Mesenchymal stem cell (in vitro differentiated cells and primary cell): Measurements from ENCODE around the gene CLRN1.
A peak's percentile ranks its signal among the peaks of the same experiment; 100 is the strongest.

Experiments used
- DNase-seq: peaks from one replicate; pipeline ENCODE4 v3.0.0-alpha.2; 2013
- H2AFZ ChIP-seq: one replicate; pipeline ENCODE4 v1.6.1; 2013; ENCODE audit warnings: low read depth, mild to moderate bottlenecking, control low read depth, inconsistent platforms, low read length, moderate library complexity
- H2AK5ac ChIP-seq: 2 replicates; pipeline ENCODE4 v1.6.1; 2013; ENCODE audit warnings: low read length, moderate library complexity, mild to moderate bottlenecking, inconsistent platforms; ENCODE audit not compliant: severe bottlenecking
- H2BK120ac ChIP-seq: one replicate; pipeline ENCODE4 v1.6.1; 2013; ENCODE audit warnings: low read depth, mild to moderate bottlenecking, inconsistent platforms, low read length, moderate library complexity
- H2BK12ac ChIP-seq, 2 experiments: one replicate each; pipeline ENCODE4 v1.6.1; 2013; ENCODE audit warnings: inconsistent platforms in 2 of 2, low read length in 2 of 2, mild to moderate bottlenecking in 2 of 2, moderate library complexity in 2 of 2, control low read depth in 1 of 2
- H2BK15ac ChIP-seq: one replicate; pipeline ENCODE4 v1.6.1; 2013; ENCODE audit warnings: mild to moderate bottlenecking, low read depth, inconsistent platforms; ENCODE audit not compliant: poor library complexity, severe bottlenecking
- H2BK5ac ChIP-seq: 2 replicates; pipeline ENCODE4 v1.6.1; 2013; ENCODE audit warnings: low read depth, mild to moderate bottlenecking, low read length, control low read depth, inconsistent platforms; ENCODE audit not compliant: poor library complexity, severe bottlenecking
- H3K14ac ChIP-seq, 2 experiments: one replicate each; pipeline ENCODE4 v1.6.1; 2013; ENCODE audit warnings: inconsistent platforms in 2 of 2, low read length in 2 of 2, control low read depth in 1 of 2, mild to moderate bottlenecking in 1 of 2, moderate library complexity in 1 of 2
- H3K18ac ChIP-seq, 2 experiments: one replicate each; pipeline ENCODE4 v1.6.1; 2013; ENCODE audit warnings: inconsistent platforms in 2 of 2, low read length in 2 of 2, control low read depth in 1 of 2, low read depth in 1 of 2, mild to moderate bottlenecking in 1 of 2
- H3K23ac ChIP-seq, 2 experiments: one replicate each; pipeline ENCODE4 v1.6.1; 2013; ENCODE audit warnings: inconsistent platforms in 2 of 2, low read length in 2 of 2, mild to moderate bottlenecking in 2 of 2, moderate library complexity in 2 of 2, control low read depth in 1 of 2
- H3K27ac ChIP-seq: 2 replicates; pipeline ENCODE4 v1.5.1; 2013; ENCODE audit warnings: mild to moderate bottlenecking, moderate library complexity, low read length, control low read depth, inconsistent platforms; ENCODE audit not compliant: poor library complexity, severe bottlenecking
- H3K27me3 ChIP-seq, 2 experiments: 2 replicates each; pipeline versions ENCODE4 v1.6.1 to v1.7.0; 2013; ENCODE audit warnings: low read length in 2 of 2, mild to moderate bottlenecking in 2 of 2, moderate library complexity in 2 of 2, control low read depth in 1 of 2, inconsistent platforms in 1 of 2; ENCODE audit not compliant: control insufficient read depth in 1 of 2, insufficient read depth in 1 of 2
- H3K36me3 ChIP-seq, 2 experiments: 2 replicates each; pipeline versions ENCODE4 v1.6.1 to v1.7.0; 2013; ENCODE audit warnings: low read length in 2 of 2, control low read depth in 1 of 2, inconsistent platforms in 1 of 2, low read depth in 1 of 2, mild to moderate bottlenecking in 1 of 2; ENCODE audit not compliant: insufficient read depth in 2 of 2, control insufficient read depth in 1 of 2
- H3K4ac ChIP-seq, 2 experiments: one replicate each; pipeline ENCODE4 v1.6.1; 2013; ENCODE audit warnings: inconsistent platforms in 2 of 2, low read length in 2 of 2, mild to moderate bottlenecking in 2 of 2, moderate library complexity in 2 of 2, control low read depth in 1 of 2, low read depth in 1 of 2
- H3K4me1 ChIP-seq: 2 replicates; pipeline ENCODE4 v1.6.1; 2013; ENCODE audit warnings: low read depth, low read length, control low read depth; ENCODE audit not compliant: control insufficient read depth, insufficient read depth
- H3K4me2 ChIP-seq: 2 replicates; pipeline ENCODE4 v1.6.1; 2013; ENCODE audit warnings: low read length, mild to moderate bottlenecking, inconsistent platforms; ENCODE audit not compliant: poor library complexity, severe bottlenecking
- H3K4me3 ChIP-seq, 2 experiments: 2 replicates each; pipeline versions ENCODE4 v1.5.1 to v1.7.0; 2013; ENCODE audit warnings: low read length in 2 of 2, mild to moderate bottlenecking in 2 of 2, control low read depth in 1 of 2, low read depth in 1 of 2; ENCODE audit not compliant: insufficient read depth in 1 of 2
- H3K79me1 ChIP-seq: replicated peaks from 2 replicates; pipeline ENCODE4 v1.6.1; 2013; ENCODE audit warnings: mild to moderate bottlenecking, control low read depth, low read length, inconsistent platforms; ENCODE audit not compliant: poor library complexity, severe bottlenecking
- H3K9ac ChIP-seq: 2 replicates; pipeline ENCODE4 v1.7.0; 2013; ENCODE audit warnings: mild to moderate bottlenecking, low read length, moderate library complexity
- H3K9me3 ChIP-seq: 2 replicates; pipeline ENCODE4 v1.7.0; 2013; ENCODE audit warnings: mild to moderate bottlenecking, low read length; ENCODE audit not compliant: control insufficient read depth
- H4K8ac ChIP-seq: one replicate; pipeline ENCODE4 v1.6.1; 2013; ENCODE audit warnings: inconsistent platforms, mild to moderate bottlenecking, low read length, moderate library complexity
- H4K91ac ChIP-seq: one replicate; pipeline ENCODE4 v1.6.1; 2013; ENCODE audit warnings: mild to moderate bottlenecking, low read length, inconsistent platforms
- WGBS: methylation state at CpG from one replicate; pipeline ENCODE4 v1.1.7; 2013; ENCODE audit warnings: mixed read lengths; 5-methylcytosine and 5-hydroxymethylcytosine counted together

Gene CLRN1

GRCh38 chr3:151009430-151009829, 36.9 kb upstream of the CLRN1 start:
- no peak overlapping the region for H2AFZ ChIP-seq
- no peak overlapping the region for H3K9ac ChIP-seq
- H3K27me3 ChIP-seq = peaks cover 0 to 8% of the 10 kb centered on the region in 2 experiments
- H3K4me1 ChIP-seq = no peaks in the 10 kb centered on the region
- no peak overlapping the region for H3K18ac ChIP-seq
- no peak overlapping the region for H4K91ac ChIP-seq
- H3K4me2 ChIP-seq = no peak overlapping the region
- H4K8ac ChIP-seq = no peak overlapping the region
- WGBS = 98% methylated on average over 5 of the region's 5 CpGs
- H2BK12ac ChIP-seq = no peak overlapping the region
- H3K9me3 ChIP-seq = no peaks in the 10 kb centered on the region
- H3K14ac ChIP-seq = no peak overlapping the region
- H3K27ac ChIP-seq = no peak overlapping the region
- no peak overlapping the region for H2BK120ac ChIP-seq
- no peaks in the 10 kb centered on the region for H3K79me1 ChIP-seq
- no peak overlapping the region for H2AK5ac ChIP-seq
- H2BK15ac ChIP-seq = no peak overlapping the region
- no peak overlapping the region for H3K23ac ChIP-seq
- no peaks in the 10 kb centered on the region for H3K36me3 ChIP-seq
- H3K4me3 ChIP-seq = no peak overlapping the region
- DNase-seq = no peak
- H2BK5ac ChIP-seq = no peak overlapping the region
- no peak overlapping the region for H3K4ac ChIP-seq

GRCh38 chr3:151008699-151009098, 36.2 kb upstream of the CLRN1 start:
- H2BK12ac ChIP-seq = no peak overlapping the region
- H3K4me1 ChIP-seq = no peaks in the 10 kb centered on the region
- no peak overlapping the region for H3K4ac ChIP-seq
- no peaks in the 10 kb centered on the region for H3K79me1 ChIP-seq
- H4K91ac ChIP-seq = no peak overlapping the region
- H3K9ac ChIP-seq = no peak overlapping the region
- H2AFZ ChIP-seq = no peak overlapping the region
- H3K9me3 ChIP-seq = no peaks in the 10 kb centered on the region
- H2BK15ac ChIP-seq = no peak overlapping the region
- H3K4me3 ChIP-seq = no peak overlapping the region
- DNase-seq = peak; percentile 68
- no peak overlapping the region for H2BK120ac ChIP-seq
- H2BK5ac ChIP-seq = no peak overlapping the region
- no peak overlapping the region for H3K4me2 ChIP-seq
- no peak overlapping the region for H3K14ac ChIP-seq
- no peak overlapping the region for H3K23ac ChIP-seq
- peaks cover 0 to 8% of the 10 kb centered on the region in 2 experiments for H3K27me3 ChIP-seq
- H3K36me3 ChIP-seq = no peaks in the 10 kb centered on the region
- no peak overlapping the region for H4K8ac ChIP-seq
- H3K18ac ChIP-seq = no peak overlapping the region
- WGBS = 78% methylated on average over 2 of the region's 2 CpGs
- no peak overlapping the region for H3K27ac ChIP-seq
- H2AK5ac ChIP-seq = no peak overlapping the region

DNA sequence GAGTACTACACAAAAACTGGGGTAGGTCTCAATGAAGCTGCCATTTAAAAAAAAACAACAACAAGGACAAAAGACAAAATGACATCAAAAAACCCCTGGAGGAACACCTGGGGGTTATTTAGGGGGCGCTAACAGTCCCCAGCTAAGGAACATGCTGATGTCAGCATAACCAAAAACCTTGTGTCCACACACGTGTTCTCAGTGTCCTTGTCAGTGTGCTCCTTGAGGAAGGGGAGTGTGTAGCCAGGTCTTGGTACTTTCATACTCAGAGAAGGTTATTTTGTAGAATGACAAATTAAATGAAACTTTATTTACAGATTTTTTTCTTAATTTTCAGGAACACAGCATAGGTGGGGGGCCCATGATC, 31.2 kb upstream of the CLRN1 start:
- no peak overlapping the region for H3K23ac ChIP-seq
- no peak for DNase-seq
- WGBS = 100% methylated on average over 2 of the region's 2 CpGs
- H3K36me3 ChIP-seq = no peaks in the 10 kb centered on the region
- H3K9ac ChIP-seq = no peak overlapping the region
- H2BK12ac ChIP-seq = no peak overlapping the region
- H4K8ac ChIP-seq = no peak overlapping the region
- no peak overlapping the region for H3K18ac ChIP-seq
- no peaks in the 10 kb centered on the region for H3K79me1 ChIP-seq
- no peak overlapping the region for H3K4me3 ChIP-seq
- no peak overlapping the region for H3K27ac ChIP-seq
- H2BK15ac ChIP-seq = no peak overlapping the region
- no peaks in the 10 kb centered on the region for H3K4me1 ChIP-seq
- no peak overlapping the region for H2BK5ac ChIP-seq
- no peak overlapping the region for H4K91ac ChIP-seq
- peaks cover 0 to 8% of the 10 kb centered on the region in 2 experiments for H3K27me3 ChIP-seq
- H3K4me2 ChIP-seq = no peak overlapping the region
- H3K9me3 ChIP-seq = no peaks in the 10 kb centered on the region
- H2AFZ ChIP-seq = no peak overlapping the region
- H3K4ac ChIP-seq = no peak overlapping the region
- no peak overlapping the region for H2BK120ac ChIP-seq
- H3K14ac ChIP-seq = no peak overlapping the region
- H2AK5ac ChIP-seq = no peak overlapping the region

- Histone ChIP-seq H3K4me1 (no peaks in the 10 kb centered on the region), H3K14ac (no peak overlapping the region), H2BK12ac (no peak overlapping the region), H4K8ac (no peak overlapping the region), H2AFZ (no peak overlapping the region), H2AK5ac (no peak overlapping the region), H3K4me3 (no peak overlapping the region), H3K9ac (no peak overlapping the region), H3K9me3 (no peaks in the 10 kb centered on the region), H2BK5ac (no peak overlapping the region), H3K27ac (no peak overlapping the region), H3K4ac (no peak overlapping the region), H3K79me1 (no peaks in the 10 kb centered on the region), H3K36me3 (no peaks in the 10 kb centered on the region), H3K23ac (peak overlapping the region in 1 of 2 experiments; percentile 32), H4K91ac (no peak overlapping the region), H3K4me2 (no peak overlapping the region), H3K18ac (no peak overlapping the region), H2BK120ac (no peak overlapping the region), H2BK15ac (no peak overlapping the region), H3K27me3 (peaks cover 0 to 8% of the 10 kb centered on the region in 2 experiments)
- WGBS = 75% methylated on average over 6 of the region's 6 CpGs
- peak; percentile 7 for DNase-seq
Observed at GRCh38 chr3:151003029-151003767, 30.7 kb upstream of the CLRN1 start.
